HG03354 (cell line): ENCODE measurements around the gene IFT25.
"Not testable (repeated sequence)": the region's sequence is repeated elsewhere in the genome, so short reads cannot be mapped to it uniquely, and the experiment has no call there.

ENCODE experiments used
- ATAC-seq: cut with Tn5 transposase; IDR thresholded peaks from one replicate; pipeline ENCODE4 v1.9.1; 2021; ENCODE audit warnings: mild to moderate bottlenecking; ENCODE audit not compliant: unreplicated experiment, poor library complexity, severe bottlenecking

The IFT25 gene

GRCh38 chr1:53892911-53893310, 52.6 kb downstream of the IFT25 start:
- ATAC-seq: no peak

GRCh38 chr1:53891678-53892077, 53.8 kb downstream of the IFT25 start:
- no peak for ATAC-seq

GRCh38 chr1:53891018-53891417, 54.5 kb downstream of the IFT25 start:
- no peak for ATAC-seq

GRCh38 chr1:53890522-53890941, 55.0 kb downstream of the IFT25 start:
- ATAC-seq: no peak

- ATAC-seq: peak; percentile 87
These were observed 55.9 kb downstream of the IFT25 start, which contains the start of gene YIPF1 for GRCh38 chr1:53889304-53890298. Gene YIPF1, minus strand, starts transcription at chr1:53889797. Its CDS starts 860 bp downstream, at chr1:53888937.

GRCh38 chr1:53888681-53889080, 56.8 kb downstream of the IFT25 start:
- no peak for ATAC-seq

GRCh38 chr1:53883600-53883999, 61.9 kb downstream of the IFT25 start:
- ATAC-seq: not testable (repeated sequence)

GRCh38 chr1:53881853-53882252, 63.6 kb downstream of the IFT25 start:
- ATAC-seq: not testable (repeated sequence)

- no peak for ATAC-seq
These were observed 66.9 kb downstream of the IFT25 start for GRCh38 chr1:53878492-53879105.

- ATAC-seq: not testable (repeated sequence)
These were observed 70.3 kb downstream of the IFT25 start for GRCh38 chr1:53875150-53875549.

- ATAC-seq: no peak
These were observed 73.6 kb downstream of the IFT25 start for GRCh38 chr1:53871773-53872484.
